HG02870 (cell line): ENCODE measurements around the gene DAZAP1.

Experiments
- ATAC-seq: cut with Tn5 transposase; IDR thresholded peaks from one replicate; pipeline ENCODE4 v1.9.1; 2021; ENCODE audit warnings: mild to moderate bottlenecking, moderate library complexity; ENCODE audit not compliant: unreplicated experiment

Gene DAZAP1

DNA sequence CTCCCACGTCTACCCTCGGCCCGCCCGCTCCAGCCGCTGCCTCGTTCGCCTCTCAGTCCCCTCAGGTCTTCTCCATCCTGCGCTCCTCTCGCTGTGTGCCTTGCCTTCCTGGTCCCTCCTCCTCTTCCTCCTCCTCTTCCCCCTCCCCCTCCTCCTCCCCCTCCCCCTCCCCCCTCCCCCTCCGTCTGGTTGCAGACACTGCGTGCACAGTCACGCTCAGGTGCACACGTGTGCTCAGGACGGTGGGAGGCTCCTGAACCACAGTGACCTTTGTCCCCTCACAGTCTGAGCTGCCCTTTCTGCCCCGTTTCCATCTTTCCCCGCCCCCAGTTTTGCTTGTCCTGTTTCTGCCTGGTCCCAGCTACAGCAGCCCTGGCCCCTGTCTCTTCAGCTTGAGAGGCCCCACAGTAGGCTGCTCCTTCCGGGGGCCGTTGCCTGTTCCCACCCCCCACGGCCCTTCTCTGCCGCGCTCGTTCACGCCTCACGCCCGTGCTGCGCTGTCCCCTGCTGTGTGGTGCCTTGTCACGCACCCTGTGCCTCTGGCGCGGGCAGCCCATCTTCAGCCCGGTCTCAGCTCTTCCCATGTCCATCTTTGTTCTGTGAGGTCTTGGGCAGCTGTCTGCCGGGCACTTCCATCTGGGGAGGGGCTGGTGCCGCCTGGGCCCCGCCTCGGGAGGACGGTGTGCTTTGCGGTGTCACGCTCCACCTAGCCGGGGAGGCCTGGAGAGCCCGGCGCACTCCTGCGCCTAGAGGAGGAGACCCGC is 17.0 kb downstream of the DAZAP1 start:
- ATAC-seq, result no peak

DNA sequence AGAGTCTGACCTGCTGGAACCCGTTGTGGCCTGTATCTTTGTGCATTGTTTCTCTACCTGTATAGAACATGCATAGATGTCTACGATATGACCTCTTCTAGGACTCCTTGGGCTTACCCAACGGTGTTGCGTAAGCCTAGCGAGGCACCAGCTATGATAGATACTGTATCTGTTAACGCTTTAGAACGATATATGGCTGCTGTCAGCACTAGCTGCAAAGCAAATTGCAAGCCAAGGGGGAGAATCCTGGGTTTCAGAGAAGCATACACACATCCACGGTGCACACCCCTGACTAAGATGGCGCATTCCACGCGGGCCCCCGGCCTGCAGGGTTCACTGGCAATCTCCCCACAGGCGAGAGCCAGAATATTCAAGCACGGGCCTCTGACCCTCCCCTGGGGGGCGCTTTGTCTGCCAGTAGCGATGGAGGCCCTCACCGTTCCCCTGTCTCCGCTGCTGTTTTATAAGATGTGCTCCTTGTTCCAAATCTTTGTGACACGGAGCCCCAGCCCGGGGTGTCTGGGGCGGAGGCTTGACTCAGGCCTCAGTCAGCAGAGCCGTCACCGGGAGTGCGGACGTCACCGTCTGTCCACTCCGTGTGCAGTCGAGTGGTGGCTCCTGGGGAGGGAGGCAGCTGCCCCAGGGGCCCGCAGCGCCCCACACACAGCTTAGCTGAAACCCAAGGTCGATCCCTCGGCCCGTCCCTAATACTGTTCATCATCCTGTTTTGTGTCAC is 17.9 kb downstream of the DAZAP1 start:
- ATAC-seq, result no peak

DNA sequence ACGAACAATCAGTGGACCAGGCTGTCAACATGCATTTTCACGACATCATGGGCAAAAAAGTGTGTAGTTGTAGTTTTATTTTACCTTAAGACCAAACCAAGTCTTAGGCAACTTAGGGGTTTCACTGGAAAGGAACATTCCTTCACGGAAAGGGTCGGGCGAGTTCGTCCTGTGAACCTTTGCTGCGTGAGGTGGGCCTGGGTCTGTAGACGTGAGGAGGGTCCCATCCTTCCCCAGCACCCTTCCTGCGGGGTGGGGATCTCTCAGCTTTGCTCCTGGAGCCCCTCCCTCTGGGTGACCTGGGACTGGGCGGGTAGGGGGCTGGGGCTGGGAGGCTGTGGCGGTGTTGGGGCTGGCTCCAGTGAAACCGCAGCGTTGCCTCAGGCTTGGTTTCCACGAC is 18.5 kb downstream of the DAZAP1 start:
- ATAC-seq, result no peak

DNA sequence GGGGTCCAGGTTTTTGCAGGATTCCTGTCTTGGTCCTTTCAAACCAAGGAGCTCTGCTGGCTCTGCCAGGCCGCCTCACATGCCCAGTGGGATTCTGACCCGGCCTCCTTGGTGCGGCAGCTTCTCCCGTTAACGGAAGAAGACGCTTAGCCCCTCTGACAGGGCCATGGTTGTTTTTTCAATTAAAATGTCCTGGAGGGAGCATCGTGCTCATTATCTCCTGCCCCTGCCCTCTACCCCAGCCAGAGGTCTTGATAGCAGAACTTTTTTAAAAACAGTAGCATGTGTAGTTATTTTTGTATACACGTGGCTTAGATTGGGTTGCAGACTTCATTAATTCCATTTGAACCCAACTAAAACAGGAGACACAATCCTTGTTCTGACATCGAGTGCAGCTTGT is 19.4 kb downstream of the DAZAP1 start:
- no peak for ATAC-seq

DNA sequence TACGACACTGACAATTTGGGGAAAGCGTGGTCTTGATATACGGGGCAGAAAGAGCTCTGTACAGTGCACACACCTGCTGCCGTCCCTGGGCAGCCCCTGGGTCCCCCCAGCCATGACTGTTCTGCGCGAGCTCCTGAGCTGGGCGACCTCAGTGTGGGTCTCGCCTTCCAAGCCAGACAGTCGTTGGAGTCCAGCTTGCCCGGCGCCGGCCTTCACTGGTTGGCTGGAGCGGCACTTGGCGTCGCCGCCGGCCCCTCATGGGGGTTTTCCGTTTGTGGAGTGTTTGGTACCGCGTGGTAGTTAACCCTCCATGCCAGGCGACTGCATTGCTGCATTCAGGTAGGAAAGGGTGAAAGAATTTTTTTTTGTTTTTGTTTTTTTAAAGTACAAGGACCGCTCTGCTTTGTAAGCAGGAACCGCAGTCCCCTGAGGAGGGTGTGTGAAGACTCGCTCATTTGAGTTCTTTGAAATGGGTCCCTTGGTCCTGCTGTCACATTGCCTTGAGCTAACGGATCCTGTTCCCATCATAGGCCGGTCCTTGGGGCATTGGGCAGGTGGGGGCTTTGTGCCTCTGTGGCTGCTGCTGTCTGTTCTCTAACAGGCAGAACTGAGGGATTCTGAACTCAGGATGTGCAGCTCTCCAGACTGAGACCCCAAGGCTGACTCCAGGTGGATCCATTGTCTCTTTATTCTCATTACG is 20.0 kb downstream of the DAZAP1 start:
- ATAC-seq, result no peak

DNA sequence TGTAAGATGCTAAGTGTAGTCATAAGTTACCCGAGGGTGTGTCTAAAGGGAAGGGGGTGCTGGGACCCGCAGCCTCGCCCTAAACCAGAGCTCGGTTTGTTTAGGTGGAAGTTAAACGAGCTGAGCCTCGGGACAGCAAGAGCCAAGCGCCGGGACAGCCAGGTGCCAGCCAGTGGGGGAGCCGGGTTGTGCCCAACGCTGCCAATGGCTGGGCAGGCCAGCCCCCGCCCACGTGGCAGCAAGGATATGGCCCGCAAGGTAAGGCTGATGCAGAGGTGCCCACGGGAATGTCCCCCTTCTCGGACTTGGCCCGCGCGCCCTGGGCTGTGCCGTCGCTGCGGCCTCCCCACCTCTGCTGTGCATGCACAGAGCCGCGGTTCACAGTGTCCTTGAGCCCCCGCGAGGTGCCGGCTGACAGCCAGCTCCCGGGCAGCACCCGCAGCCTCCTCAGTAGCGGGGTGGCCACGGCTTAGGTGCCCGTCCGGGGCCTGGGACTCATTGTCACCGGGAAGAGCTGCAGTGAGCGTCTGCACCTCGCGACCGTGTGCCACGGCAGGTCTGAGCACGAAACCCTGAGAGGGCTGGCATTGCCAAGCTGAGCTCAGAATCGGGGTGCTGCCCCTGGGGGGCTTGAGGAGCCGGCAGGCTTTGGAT is 21.5 kb downstream of the DAZAP1 start:
- no peak for ATAC-seq

DNA sequence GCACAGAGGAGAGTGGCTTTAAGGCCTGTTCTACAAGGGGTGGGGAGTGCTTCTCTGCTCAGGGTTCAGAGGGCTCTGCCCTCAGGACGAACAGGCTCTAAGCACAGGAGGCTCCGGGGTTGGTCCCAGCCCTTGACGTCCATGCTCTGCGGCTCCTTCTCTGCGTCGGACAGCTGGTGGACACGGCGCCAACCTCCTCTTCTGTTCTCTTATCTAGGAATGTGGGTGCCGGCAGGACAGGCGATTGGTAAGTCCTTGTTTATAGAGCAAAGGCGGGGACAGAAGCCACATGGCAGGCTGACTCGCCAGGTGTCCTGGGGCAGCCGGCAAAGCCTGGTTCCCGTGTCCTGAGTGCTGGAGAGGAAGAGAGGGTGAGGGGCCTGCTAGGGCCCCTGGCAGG is 22.4 kb downstream of the DAZAP1 start:
- no peak for ATAC-seq

DNA sequence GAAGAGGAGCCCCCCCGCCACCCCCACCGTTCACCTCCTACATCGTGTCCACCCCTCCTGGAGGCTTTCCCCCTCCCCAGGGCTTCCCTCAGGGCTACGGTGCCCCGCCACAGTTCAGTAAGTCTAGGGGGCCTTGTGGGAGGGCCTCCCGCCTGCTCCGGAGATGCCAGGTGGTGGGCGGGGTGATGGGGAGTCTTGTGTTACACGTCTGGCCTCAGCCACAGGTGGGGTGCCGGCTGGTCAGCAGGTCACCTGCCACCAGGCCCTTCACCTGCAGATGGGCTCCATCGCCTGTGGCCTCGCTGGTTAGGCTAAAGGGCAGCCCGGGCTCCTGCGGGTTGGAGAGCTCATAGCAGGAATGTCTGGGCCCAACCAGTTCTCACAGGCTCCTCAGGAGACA is 22.9 kb downstream of the DAZAP1 start:
- ATAC-seq, result no peak

DNA sequence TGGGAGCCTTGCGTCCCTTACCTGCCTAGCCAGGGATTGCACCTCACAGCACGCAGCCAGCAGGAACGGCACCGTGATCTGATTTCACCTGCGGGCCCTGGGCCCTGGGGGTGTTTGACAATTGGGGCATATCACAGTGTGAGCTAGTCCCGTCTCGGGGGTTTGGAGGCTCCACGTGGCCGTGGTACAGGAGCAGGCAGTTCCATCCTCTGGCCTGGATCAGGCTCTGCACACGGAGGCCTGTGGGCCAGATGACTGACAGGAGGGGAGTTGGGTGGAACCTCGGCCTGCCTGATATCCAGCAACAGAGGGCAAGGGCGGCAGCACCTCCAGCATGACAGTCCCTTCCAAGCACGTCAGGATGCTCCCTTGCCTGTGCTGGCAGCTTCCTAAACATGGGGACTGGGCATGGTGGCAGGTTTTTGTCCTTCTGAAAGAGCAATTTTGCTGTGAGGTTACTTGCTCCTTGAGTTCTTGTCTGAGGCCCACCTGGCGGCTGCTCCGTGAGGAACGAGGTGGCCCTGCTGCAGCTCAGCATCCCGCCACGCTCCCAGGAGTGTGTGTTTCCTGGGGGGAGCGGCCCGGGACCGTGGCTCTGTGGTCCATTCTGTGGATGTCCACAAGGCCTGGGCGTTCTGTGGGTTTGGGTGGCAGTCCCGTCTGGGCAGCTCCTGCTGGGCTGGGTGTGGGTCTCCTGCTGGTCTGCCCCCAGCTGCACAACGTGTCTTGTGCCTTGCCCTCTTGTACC is 24.5 kb downstream of the DAZAP1 start:
- ATAC-seq, result no peak

DNA sequence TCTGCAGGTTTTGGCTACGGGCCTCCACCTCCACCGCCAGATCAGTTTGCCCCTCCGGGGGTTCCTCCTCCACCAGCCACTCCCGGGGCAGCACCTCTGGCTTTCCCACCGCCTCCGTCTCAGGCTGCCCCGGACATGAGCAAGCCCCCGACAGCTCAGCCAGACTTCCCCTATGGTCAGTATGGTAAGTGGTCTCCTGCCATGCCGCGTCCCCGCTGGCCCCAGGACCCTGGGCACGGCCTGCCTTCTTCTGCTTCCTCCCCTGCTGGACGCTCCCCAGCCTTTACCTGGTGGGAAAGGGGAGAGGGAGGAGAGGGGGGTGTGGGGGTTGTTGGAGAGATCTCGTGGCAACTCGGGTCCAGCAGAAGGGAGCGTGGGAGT is 25.1 kb downstream of the DAZAP1 start:
- no peak for ATAC-seq

DNA sequence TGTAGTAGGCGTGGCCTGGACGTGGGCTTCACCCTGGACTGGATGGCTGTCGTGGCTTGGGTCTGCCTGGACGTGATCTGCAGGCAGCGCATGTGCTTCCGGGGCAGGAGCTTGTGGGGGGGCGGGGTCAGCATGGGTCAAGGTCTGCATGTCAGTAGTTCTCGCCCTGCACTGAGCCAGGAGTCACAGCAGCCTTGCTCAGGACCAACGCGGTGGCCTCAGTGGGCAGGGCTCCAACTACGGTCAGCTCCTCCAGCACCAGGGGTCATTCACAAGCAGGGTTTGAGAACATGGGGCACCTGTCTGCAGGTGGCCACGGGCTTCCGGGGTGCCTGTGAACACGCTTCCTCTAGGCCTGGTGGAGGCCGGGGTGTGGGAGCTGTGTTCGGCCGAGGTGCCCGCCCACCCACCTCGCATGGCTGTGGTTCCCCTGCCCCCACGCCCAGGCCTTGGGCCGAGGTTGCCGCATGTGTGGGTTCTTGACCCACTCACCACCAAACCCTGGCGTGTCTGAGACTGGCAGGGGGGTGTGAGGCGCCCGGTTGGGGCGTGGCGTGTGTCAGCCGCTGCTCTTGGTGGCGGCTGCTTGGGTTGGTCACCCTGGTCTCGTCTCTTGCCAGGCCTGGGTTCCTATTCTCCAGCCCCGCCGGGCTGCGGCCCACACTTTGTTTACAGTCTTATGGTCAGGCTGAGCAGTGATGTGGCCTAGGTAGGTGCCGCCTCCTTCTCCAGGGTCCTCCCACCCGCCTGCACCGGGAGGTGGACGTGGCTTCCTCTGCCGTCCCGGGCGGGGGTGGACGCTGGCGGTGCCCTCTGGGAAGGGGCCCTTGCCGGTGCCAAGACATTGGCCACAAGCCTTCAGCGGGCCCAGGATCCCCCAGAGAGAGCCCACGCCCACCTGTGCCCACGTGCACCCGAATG is 26.0 kb downstream of the DAZAP1 start:
- no peak for ATAC-seq

DNA sequence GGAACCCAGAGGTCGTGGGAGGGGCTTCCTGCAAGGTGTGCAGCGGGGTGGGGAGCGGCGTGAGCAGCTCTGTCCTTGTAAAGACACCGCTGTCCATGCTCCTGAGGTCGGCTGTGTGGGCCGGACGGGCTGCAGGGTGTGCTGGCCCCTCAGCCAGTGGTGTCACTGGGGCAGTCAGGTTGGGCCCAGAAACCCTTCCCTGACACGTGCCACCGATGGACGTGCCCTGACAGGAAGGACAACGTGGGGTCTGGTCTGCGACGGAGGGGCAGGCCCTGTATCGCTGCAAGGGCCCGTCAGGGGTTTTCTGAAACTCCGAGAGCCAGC is 26.6 kb downstream of the DAZAP1 start:
- no peak for ATAC-seq

DNA sequence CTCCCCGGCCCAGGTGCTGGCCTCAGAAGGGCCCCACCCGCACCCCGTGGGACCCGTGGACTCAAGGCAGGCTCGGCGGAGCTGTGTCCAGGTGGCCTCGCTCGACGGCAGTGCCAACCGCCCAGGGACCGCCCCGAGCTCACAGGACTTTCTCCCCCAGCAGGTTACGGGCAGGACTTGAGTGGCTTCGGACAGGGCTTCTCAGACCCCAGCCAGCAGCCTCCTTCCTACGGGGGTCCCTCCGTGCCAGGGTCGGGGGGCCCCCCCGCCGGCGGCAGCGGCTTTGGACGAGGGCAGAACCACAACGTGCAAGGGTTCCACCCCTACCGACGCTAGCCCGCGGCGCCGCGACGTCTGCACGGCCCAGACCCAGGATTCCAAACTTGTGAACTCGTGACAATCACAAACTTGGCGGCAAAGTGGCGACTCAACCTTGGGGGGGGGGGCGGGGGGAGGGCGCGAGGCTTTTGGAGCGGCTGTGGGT is 27.2 kb downstream of the DAZAP1 start:
- no peak for ATAC-seq

DNA sequence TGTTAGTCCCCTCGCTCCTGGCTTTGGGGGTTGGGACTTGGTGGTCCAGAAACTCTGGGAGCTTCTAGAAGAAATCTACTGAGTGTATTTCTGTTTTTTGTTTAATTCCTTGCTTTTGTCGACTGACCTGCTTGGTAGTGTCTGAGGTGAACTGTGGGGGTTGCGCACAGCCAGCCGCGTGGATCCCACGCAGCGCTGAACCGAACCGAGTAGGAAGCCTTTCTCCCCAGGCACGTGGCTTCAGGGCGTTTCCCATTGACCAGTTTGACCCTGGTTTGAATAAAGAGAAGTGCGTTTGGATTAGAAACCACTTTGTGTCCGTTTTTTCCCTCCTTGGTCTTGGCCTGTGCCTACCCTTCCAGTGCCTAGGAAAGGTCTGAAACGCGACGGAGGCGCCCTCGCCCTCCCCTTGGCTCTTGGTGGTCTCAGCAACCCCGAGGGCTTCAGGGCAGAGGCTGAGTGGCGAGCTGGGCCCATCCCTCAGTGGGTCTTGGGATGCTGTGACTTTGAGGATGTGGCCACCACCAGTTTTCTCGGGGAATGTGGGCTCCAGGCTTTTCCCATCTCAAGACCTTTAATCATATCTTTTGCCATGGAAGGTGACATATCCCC is 28.1 kb downstream of the DAZAP1 start:
- ATAC-seq, result no peak

DNA sequence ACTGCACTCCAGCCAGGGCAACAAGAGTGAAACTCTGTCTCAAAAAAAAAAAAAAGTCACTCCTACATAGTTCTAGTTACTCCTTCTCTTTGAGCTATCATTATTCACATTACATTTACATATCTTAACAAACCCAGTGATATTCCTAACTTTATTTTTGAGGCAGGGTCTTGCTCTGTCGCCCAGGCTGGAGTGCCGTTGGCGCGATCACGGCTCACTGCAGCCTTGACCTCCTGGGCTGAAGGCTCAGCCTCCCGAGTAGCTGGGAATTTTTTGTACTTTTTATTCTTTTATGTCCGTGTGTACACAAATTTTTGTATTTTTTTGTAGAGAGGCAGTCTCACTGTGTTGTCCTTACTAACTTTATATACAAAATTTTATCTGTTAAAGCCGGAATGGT is 30.2 kb downstream of the DAZAP1 start:
- no peak for ATAC-seq

DNA sequence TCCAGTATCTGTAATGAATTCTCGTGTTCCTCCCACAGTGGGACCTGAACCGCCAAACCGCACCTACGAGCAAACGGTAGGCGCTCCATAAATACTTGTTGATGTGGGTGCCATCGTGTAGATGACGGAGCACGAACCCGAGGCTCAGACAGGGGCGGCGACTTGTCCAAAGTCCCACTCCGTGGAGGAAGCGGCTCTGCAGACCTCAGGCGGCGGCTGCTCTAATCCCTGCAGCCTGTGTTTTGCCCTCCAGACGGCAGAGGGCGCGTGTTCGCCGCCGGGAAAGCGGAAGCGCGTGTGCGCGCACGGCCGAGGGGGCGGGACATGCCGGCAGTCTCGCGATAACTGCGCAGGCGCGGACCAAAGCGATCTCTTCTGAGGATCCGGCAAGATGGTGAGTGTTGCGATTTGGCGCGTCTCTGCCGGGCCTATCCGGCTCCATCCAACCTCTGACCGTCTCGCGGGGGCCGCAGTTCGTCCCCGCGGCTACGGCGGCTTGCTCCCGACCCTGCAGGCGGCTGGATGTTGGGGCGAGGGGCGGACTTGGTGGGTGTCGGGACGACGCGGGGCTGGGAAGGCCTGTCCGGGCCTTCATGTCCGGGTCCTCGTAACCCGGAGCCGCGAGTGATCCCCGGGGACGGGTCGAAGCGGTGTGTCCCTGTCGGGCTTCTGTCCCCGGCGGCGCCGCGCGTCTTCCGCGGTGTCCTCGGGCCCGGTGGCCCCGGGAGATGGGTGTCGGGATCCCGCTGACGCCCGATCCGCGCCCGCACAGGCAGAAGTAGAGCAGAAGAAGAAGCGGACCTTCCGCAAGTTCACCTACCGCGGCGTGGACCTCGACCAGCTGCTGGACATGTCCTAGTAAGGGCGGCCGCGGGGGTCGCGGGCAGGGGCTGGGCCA is 30.9 kb downstream of the DAZAP1 start, which contains the start of gene RPS15:
TSS of gene RPS15 (plus strand) at position 362 of the 898 bp plus-strand sequence. CDS start at position 392, 30 bp downstream.
- peak; percentile 75 for ATAC-seq

DNA sequence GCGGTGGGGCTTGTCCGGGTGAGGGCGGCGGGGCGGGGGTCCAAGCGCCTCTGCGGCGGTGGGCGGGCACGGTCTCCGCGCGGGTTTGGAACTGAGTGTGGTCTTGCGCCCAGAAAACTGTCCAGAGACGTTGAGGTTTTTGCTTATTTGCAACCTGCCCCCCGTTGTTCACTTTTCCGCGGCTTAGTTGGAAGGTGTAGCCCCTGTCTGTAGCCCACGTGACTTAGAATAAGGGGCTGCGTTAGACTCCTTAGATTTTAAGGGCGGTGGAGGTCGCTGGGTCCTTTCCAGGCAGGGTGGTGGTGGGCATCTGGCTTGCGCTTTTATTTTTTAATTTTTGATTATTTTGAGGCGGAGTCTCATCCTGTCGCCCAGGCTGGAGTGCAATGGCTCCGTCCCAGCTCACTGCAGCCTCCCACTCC is 31.6 kb downstream of the DAZAP1 start:
- ATAC-seq, result no peak
